OCI-LY7 (cell line): ENCODE results near the gene BEAN1.

Experiments
- CTCF ChIP-seq: fragments of 200-600 bp; sonication (generic); conservative IDR thresholded peaks from 2 replicates; pipeline ENCODE4 v1.5.1; 2014; ENCODE audit warnings: mild to moderate bottlenecking, antibody characterized with exemption, low read length, moderate library complexity, mixed read lengths
- EZH2phosphoT487 ChIP-seq: fragments of 200-600 bp; sonication (generic); IDR thresholded peaks from 2 replicates; pipeline ENCODE4 v1.6.1; 2018; ENCODE audit warnings: low read depth, borderline replicate concordance, mild to moderate bottlenecking, mixed run types, antibody characterized with exemption, low read length, moderate library complexity, mixed read lengths

- TF ChIP-seq CTCF, result no peak
- TF ChIP-seq EZH2phosphoT487, result no peak
Observed at GRCh38 chr16:66486199-66486772, 59.2 kb downstream of the BEAN1 start.
